K562 (cell line): Measurements from ENCODE around the gene IL25. TPM values are rescaled to one million over a fixed set of nuclear protein-coding genes. Genes with fewer than 3 reads are reported as not detected.

Source experiments
- ATAC-seq: fragments of 200-7000 bp; cut with Tn5 transposase; 3 replicates; pipeline ENCODE4 v1.9.1; 2020; ENCODE audit warnings: moderate library complexity
- BruUV-seq: library from RNA; stranded (reverse); fragments of 400-500 nt; replicated peaks from 2 replicates; lab custom pipeline; 2021; lab: Mats Ljungman, UMichigan
- CTCF ChIA-PET: fragments of 300-600 bp; formaldehyde crosslinking; extraction: SDS; loops from one replicate; lab custom pipeline; 2021; ENCODE audit warnings: low intra/inter-chr PET ratio; lab: Yijun Ruan, JAX
- POLR2A ChIA-PET: fragments of 300-600, 350-650 bp; sonication (Branson Sonifier 250); formaldehyde crosslinking; extraction: SDS; loops from one replicate; lab custom pipeline; 2021; ENCODE audit warnings: antibody characterized with exemption, inconsistent platforms; lab: Yijun Ruan, JAX
- DNase-seq, 4 experiments: peaks; one replicate each; pipeline versions ENCODE4 v3.0.0 to v3.0.0-alpha.2; 2011 to 2018; ENCODE audit warnings: low spot score in 3 of 4, mixed read lengths in 3 of 4; ENCODE audit errors: extremely low read depth in 1 of 4
- FAIRE-seq: peaks from 2 replicates; lab custom pipeline; 2011; peaks lifted over from hg19 to GRCh38; lab: Jason Lieb, UNC
- H2AFZ ChIP-seq: 2 replicates; pipeline ENCODE4 v1.6.0; 2011; ENCODE audit warnings: low read depth, low read length, control low read depth, inconsistent platforms
- H3K27ac ChIP-seq: fragments of 200-600 bp; 3 replicates; pipeline ENCODE4 v1.8.0; 2011; ENCODE audit warnings: low read depth, mild to moderate bottlenecking, control low read depth, inconsistent platforms, low read length, moderate library complexity, mixed read lengths; ENCODE audit errors: extremely low read depth
- H3K27me3 ChIP-seq, 2 experiments: fragments of 300-600 bp in 1 of 2; 2 replicates in 1 of 2; 3 replicates in 1 of 2; pipeline versions ENCODE4 v1.6.0 to v1.8.0; 2011; ENCODE audit warnings: inconsistent platforms in 2 of 2, low read length in 2 of 2, mild to moderate bottlenecking in 1 of 2, mixed read lengths in 1 of 2, moderate library complexity in 1 of 2; ENCODE audit not compliant: control insufficient read depth in 2 of 2, insufficient read depth in 2 of 2
- H3K36me3 ChIP-seq: fragments of 300-600 bp; 3 replicates; pipeline ENCODE4 v1.8.0; 2011; ENCODE audit warnings: mild to moderate bottlenecking, low read length, inconsistent platforms; ENCODE audit not compliant: control insufficient read depth, insufficient read depth
- H3K4me1 ChIP-seq, 2 experiments: fragments of 200-600 bp in 1 of 2; replicated peaks in 1 of 2; 2 replicates in 1 of 2; 3 replicates in 1 of 2; pipeline versions ENCODE4 v1.5.1 to v1.8.0; 2011; ENCODE audit warnings: inconsistent platforms in 2 of 2, low read length in 2 of 2, mild to moderate bottlenecking in 1 of 2, mixed read lengths in 1 of 2, moderate library complexity in 1 of 2; ENCODE audit not compliant: control insufficient read depth in 2 of 2, insufficient read depth in 2 of 2
- H3K4me2 ChIP-seq: 2 replicates; pipeline ENCODE4 v1.6.1; 2011; ENCODE audit warnings: low read length, control low read depth, inconsistent platforms, mixed read lengths; ENCODE audit not compliant: insufficient read depth
- H3K4me3 ChIP-seq: fragments of 200-600 bp; sonication (generic), shearing (Covaris generic); 2 replicates; pipeline ENCODE4 v1.5.1; 2016; ENCODE audit warnings: control low read depth, inconsistent platforms
- H3K79me2 ChIP-seq: fragments of 200-600 bp; 3 replicates; pipeline ENCODE4 v1.8.0; 2011; ENCODE audit warnings: low read length, inconsistent platforms; ENCODE audit not compliant: control insufficient read depth, insufficient read depth
- H3K9ac ChIP-seq, 2 experiments: 2 replicates each; pipeline versions ENCODE4 v1.6.0 to v1.6.1; 2011; ENCODE audit warnings: low read depth in 2 of 2, low read length in 2 of 2, control low read depth in 1 of 2, inconsistent platforms in 1 of 2, mild to moderate bottlenecking in 1 of 2, mixed read lengths in 1 of 2; ENCODE audit not compliant: insufficient read depth in 1 of 2
- H3K9me1 ChIP-seq: one replicate; pipeline ENCODE4 v1.6.0; 2011; ENCODE audit warnings: inconsistent platforms, mild to moderate bottlenecking, low read length, moderate library complexity; ENCODE audit not compliant: control insufficient read depth, insufficient read depth
- H3K9me3 ChIP-seq: replicated peaks from 2 replicates; pipeline ENCODE4 v1.5.1; 2011; ENCODE audit warnings: low read depth, low read length, inconsistent platforms; ENCODE audit not compliant: control insufficient read depth, insufficient read depth
- H4K20me1 ChIP-seq: replicated peaks from 2 replicates; pipeline ENCODE4 v1.6.1; 2011; ENCODE audit warnings: low read length, inconsistent platforms, mixed read lengths; ENCODE audit not compliant: control insufficient read depth, insufficient read depth
- CEBPB ChIP-seq: fragments of 450-650 bp; IDR thresholded peaks from 2 replicates; pipeline ENCODE4 v1.6.1; 2016; ENCODE audit warnings: missing genetic modification characterization, missing compliant biosample characterization
- NELFE ChIP-seq: IDR thresholded peaks from 2 replicates; pipeline ENCODE4 v1.6.1; 2011; ENCODE audit warnings: mild to moderate bottlenecking; ENCODE audit not compliant: insufficient read depth, insufficient read length
- NR4A1 ChIP-seq, 2 experiments: fragments of 250-450 bp in 1 of 2; fragments of 450-650 bp in 1 of 2; sonication (Bioruptor Pico) in 1 of 2; IDR thresholded peaks; 2 replicates each; pipeline versions ENCODE4 v1.4.0 to v1.6.1; 2016 to 2020; ENCODE audit warnings: mild to moderate bottlenecking in 2 of 2, missing compliant biosample characterization in 1 of 2, missing genetic modification characterization in 1 of 2, moderate library complexity in 1 of 2
- SREBF2 ChIP-seq: sonication (generic); formaldehyde crosslinking; IDR thresholded peaks from 2 replicates; pipeline ENCODE4 v1.4.0; 2020; ENCODE audit warnings: mild to moderate bottlenecking, missing genetic modification reagents
- TOE1 ChIP-seq, 2 experiments: fragments of 450-650 bp in 1 of 2; sonication (generic) in 1 of 2; formaldehyde crosslinking in 1 of 2; IDR thresholded peaks; 2 replicates each; pipeline versions ENCODE4 v1.7.1 to v1.8.0; 2016 to 2022; ENCODE audit warnings: borderline replicate concordance in 2 of 2, mild to moderate bottlenecking in 2 of 2, antibody characterized with exemption in 1 of 2, inconsistent platforms in 1 of 2, low read depth in 1 of 2, missing genetic modification reagents in 1 of 2, moderate library complexity in 1 of 2
- ZFPM2 ChIP-seq: fragments of 250-450 bp; sonication (Bioruptor Pico); IDR thresholded peaks from 2 replicates; pipeline ENCODE4 v1.5.1; 2022; ENCODE audit warnings: mild to moderate bottlenecking
- ZNF24 ChIP-seq: fragments of 450-650 bp; IDR thresholded peaks from 2 replicates; pipeline ENCODE4 v1.6.1; 2016
- ZNF277 ChIP-seq: fragments of 250-450 bp; sonication (Bioruptor Pico); IDR thresholded peaks from 2 replicates; pipeline ENCODE4 v1.8.0; 2022; ENCODE audit warnings: inconsistent platforms, mild to moderate bottlenecking, moderate library complexity, borderline replicate concordance
- ZNF3 ChIP-seq: fragments of 250-450 bp; sonication (Bioruptor Pico); IDR thresholded peaks from 2 replicates; pipeline ENCODE4 v1.5.0; 2021; ENCODE audit warnings: mild to moderate bottlenecking, moderate library complexity
- ZNF408 ChIP-seq: fragments of 250-450 bp; sonication (Bioruptor Pico); IDR thresholded peaks from 2 replicates; pipeline ENCODE4 v1.4.0; 2020; ENCODE audit warnings: low read depth, mild to moderate bottlenecking, moderate library complexity
- WGBS: fragments of 100-300 bp; shearing (Covaris generic); methylation state at CpG from one replicate; pipeline ENCODE4 v1.1.6; 2016; ENCODE audit warnings: low coverage, mixed read lengths; ENCODE audit not compliant: insufficient coverage; ENCODE audit errors: missing lambda C conversion rate; 5-methylcytosine and 5-hydroxymethylcytosine counted together
- in situ Hi-C: fragments of 300-500 bp; cut with MboI; formaldehyde crosslinking; loops from 4 replicates; pipeline ENCODE4 v1.15.0; 2018; ENCODE audit warnings: inconsistent platforms, mixed read lengths
- intact Hi-C: fragments of 100-400 bp; cut with micrococcal nuclease; formaldehyde crosslinking; loops from 2 replicates; pipeline ENCODE4 v1.14.2; 2022
- polyA plus RNA-seq, 8 experiments: library from polyadenylated mRNA; depleted of rRNA in 4 of 8; stranded (reverse) in 5 of 8; unstranded in 3 of 8; fragments of >200 nt; fragmentation: Nextera tagmentation in 2 of 8; fragmentation: Illumina TruSeq in 1 of 8; extraction: Ambion mirVana in 2 of 8; extraction: Trizol in 1 of 8; gene quantifications; 2 replicates each; pipeline versions ENCODE4 v1.2.1 to v1.2.3, GENCODE V29; 2011 to 2014; ENCODE audit warnings: inconsistent platforms in 1 of 8, missing spikeins in 1 of 8
- total RNA-seq, 7 experiments: library from RNA; depleted of rRNA in 6 of 7; stranded (reverse); fragments of >200 nt in 6 of 7; fragmentation: Illumina TruSeq in 2 of 7; extraction: Trizol in 2 of 7; gene quantifications; 2 replicates each; pipeline versions ENCODE4 v1.2.1 to v1.2.3, GENCODE V29; 2011 to 2021; ENCODE audit warnings: low replicate concordance in 1 of 7
- TF ChIP-seq, protein P1 (sequence below): fragments of 450-650 bp; IDR thresholded peaks from 2 replicates; pipeline ENCODE4 v1.6.1; 2016; ENCODE audit warnings: borderline replicate concordance
- TF ChIP-seq, protein P2 (sequence below): fragments of 450-650 bp; formaldehyde crosslinking; IDR thresholded peaks from 2 replicates; pipeline ENCODE4 v1.4.0; 2020; ENCODE audit warnings: mild to moderate bottlenecking, moderate library complexity
- TF ChIP-seq, protein P3 (sequence below): fragments of 200-400 bp; formaldehyde crosslinking; IDR thresholded peaks from 2 replicates; pipeline ENCODE4 v1.6.1; 2017; ENCODE audit warnings: mild to moderate bottlenecking, low read depth, low read length, moderate library complexity

The IL25 gene
- total and polyA plus RNA-seq, 9 of the 15 experiments (the other 6 are each of a cell fraction or from before 2014, with no cell fraction given), result not detected

GRCh38 chr14:23411563-23412525 is 39.2 kb downstream of the IL25 start:
- no peaks in the 10 kb centered on the region for H3K9me3 ChIP-seq
- 2% methylated on average over 13 of the region's 14 CpGs for WGBS
- no peak overlapping the region for H3K4me3 ChIP-seq
- POLR2A ChIA-PET, result no interaction called here
- in situ Hi-C loops, result no loop called here
- no peak overlapping the region for H3K27ac ChIP-seq
- ATAC-seq (no peak), FAIRE-seq (no peak), DNase-seq (no peak)
- intact Hi-C loops, result no loop called here
- H2AFZ ChIP-seq, result no peak overlapping the region
- H3K4me2 ChIP-seq, result no peak overlapping the region
- peaks cover 14 to 84% of the 10 kb centered on the region in 2 experiments; a peak in 4 of 5 replicates for H3K27me3 ChIP-seq
- H3K79me2 ChIP-seq, result no peaks in the 10 kb centered on the region
- CTCF ChIA-PET, result no interaction called here
- no peaks in the 10 kb centered on the region for H3K4me1 ChIP-seq
- H3K36me3 ChIP-seq, result no peaks in the 10 kb centered on the region
- H4K20me1 ChIP-seq, result no peaks in the 10 kb centered on the region
- no peaks in the 10 kb centered on the region for H3K9me1 ChIP-seq
- no TSS peak for BruUV-seq
- H3K9ac ChIP-seq, result peak overlapping the region in 1 of 2 experiments; percentile 26; a peak in 1 of 4 replicates
- TF ChIP-seq NELFE (no peak), ZNF277 (CRISPR knock-in tag) (no peak), ZNF3 (no peak), ZNF24 (no peak), SREBF2 (CRISPR knock-in tag) (no peak), NR4A1 (CRISPR knock-in tag; IDR thresholded peaks at IDR 0.05) (no peak), NR4A1 (tag; IDR thresholded peaks at IDR 0.05) (no peak), ZFPM2 (CRISPR knock-in tag) (no peak), TOE1 (IDR thresholded peaks at IDR 0.05; ENCODE audit: borderline replicate concordance) (no peak), TOE1 (CRISPR knock-in tag; IDR thresholded peaks at IDR 0.05; ENCODE audit: borderline replicate concordance, low read depth) (no peak), CEBPB (no peak), ZNF408 (CRISPR knock-in tag) (no peak)
- TF ChIP-seq, protein P1, sequence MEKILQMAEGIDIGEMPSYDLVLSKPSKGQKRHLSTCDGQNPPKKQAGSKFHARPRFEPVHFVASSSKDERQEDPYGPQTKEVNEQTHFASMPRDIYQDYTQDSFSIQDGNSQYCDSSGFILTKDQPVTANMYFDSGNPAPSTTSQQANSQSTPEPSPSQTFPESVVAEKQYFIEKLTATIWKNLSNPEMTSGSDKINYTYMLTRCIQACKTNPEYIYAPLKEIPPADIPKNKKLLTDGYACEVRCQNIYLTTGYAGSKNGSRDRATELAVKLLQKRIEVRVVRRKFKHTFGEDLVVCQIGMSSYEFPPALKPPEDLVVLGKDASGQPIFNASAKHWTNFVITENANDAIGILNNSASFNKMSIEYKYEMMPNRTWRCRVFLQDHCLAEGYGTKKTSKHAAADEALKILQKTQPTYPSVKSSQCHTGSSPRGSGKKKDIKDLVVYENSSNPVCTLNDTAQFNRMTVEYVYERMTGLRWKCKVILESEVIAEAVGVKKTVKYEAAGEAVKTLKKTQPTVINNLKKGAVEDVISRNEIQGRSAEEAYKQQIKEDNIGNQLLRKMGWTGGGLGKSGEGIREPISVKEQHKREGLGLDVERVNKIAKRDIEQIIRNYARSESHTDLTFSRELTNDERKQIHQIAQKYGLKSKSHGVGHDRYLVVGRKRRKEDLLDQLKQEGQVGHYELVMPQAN, result no peak
- TF ChIP-seq, protein P2, sequence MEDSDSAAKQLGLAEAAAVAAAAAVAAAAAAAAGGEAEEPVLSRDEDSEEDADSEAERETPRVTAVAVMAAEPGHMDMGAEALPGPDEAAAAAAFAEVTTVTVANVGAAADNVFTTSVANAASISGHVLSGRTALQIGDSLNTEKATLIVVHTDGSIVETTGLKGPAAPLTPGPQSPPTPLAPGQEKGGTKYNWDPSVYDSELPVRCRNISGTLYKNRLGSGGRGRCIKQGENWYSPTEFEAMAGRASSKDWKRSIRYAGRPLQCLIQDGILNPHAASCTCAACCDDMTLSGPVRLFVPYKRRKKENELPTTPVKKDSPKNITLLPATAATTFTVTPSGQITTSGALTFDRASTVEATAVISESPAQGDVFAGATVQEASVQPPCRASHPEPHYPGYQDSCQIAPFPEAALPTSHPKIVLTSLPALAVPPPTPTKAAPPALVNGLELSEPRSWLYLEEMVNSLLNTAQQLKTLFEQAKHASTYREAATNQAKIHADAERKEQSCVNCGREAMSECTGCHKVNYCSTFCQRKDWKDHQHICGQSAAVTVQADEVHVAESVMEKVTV (CRISPR knock-in tag), result no peak
- TF ChIP-seq, protein P3, sequence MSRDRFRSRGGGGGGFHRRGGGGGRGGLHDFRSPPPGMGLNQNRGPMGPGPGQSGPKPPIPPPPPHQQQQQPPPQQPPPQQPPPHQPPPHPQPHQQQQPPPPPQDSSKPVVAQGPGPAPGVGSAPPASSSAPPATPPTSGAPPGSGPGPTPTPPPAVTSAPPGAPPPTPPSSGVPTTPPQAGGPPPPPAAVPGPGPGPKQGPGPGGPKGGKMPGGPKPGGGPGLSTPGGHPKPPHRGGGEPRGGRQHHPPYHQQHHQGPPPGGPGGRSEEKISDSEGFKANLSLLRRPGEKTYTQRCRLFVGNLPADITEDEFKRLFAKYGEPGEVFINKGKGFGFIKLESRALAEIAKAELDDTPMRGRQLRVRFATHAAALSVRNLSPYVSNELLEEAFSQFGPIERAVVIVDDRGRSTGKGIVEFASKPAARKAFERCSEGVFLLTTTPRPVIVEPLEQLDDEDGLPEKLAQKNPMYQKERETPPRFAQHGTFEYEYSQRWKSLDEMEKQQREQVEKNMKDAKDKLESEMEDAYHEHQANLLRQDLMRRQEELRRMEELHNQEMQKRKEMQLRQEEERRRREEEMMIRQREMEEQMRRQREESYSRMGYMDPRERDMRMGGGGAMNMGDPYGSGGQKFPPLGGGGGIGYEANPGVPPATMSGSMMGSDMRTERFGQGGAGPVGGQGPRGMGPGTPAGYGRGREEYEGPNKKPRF, result no peak
